Central memory CD4-positive, alpha-beta T cell (primary cell): ENCODE results near the gene GOLPH3.
"Not testable (repeated sequence)": the region's sequence is repeated elsewhere in the genome, so short reads cannot be mapped to it uniquely, and the experiment has no call there.

Experiments used
- DNase-seq: peaks from one replicate; pipeline ENCODE4 v3.0.0; 2022

GOLPH3 gene

GRCh38 chr5:32098291-32098690, 75.8 kb downstream of the GOLPH3 start:
- no peak for DNase-seq

GRCh38 chr5:32096891-32097595, 77.1 kb downstream of the GOLPH3 start:
- DNase-seq, result no peak

- no peak for DNase-seq
Measured at GRCh38 chr5:32095261-32095671, 78.9 kb downstream of the GOLPH3 start.

- DNase-seq, result no peak
Measured at GRCh38 chr5:32094691-32095090, 79.4 kb downstream of the GOLPH3 start.

- peak; percentile 39 for DNase-seq
Measured at GRCh38 chr5:32092938-32093812, 80.9 kb downstream of the GOLPH3 start.

GRCh38 chr5:32090755-32091128, 83.4 kb downstream of the GOLPH3 start:
- no peak for DNase-seq

GRCh38 chr5:32090026-32090754, 83.9 kb downstream of the GOLPH3 start:
- DNase-seq, result no peak

- no peak for DNase-seq
Measured at GRCh38 chr5:32089146-32090000, 84.7 kb downstream of the GOLPH3 start.

GRCh38 chr5:32088214-32088613, 85.9 kb downstream of the GOLPH3 start:
- DNase-seq, result no peak

- DNase-seq, result no peak
Measured at GRCh38 chr5:32087086-32088082, 86.7 kb downstream of the GOLPH3 start.

GRCh38 chr5:32083981-32084430, 90.1 kb downstream of the GOLPH3 start:
- DNase-seq, result no peak

- DNase-seq, result no peak
Measured at GRCh38 chr5:32082701-32083100, 91.4 kb downstream of the GOLPH3 start.

GRCh38 chr5:32080565-32080964, 93.6 kb downstream of the GOLPH3 start:
- not testable (repeated sequence) for DNase-seq

GRCh38 chr5:32078855-32079254, 95.3 kb downstream of the GOLPH3 start:
- DNase-seq, result not testable (repeated sequence)

- DNase-seq, result peak; percentile 17
Measured at GRCh38 chr5:32076699-32077695, 97.1 kb downstream of the GOLPH3 start.
